K562 (cell line): ENCODE results near the gene CLEC17A. TPM values are rescaled to one million over a fixed set of nuclear protein-coding genes. Genes with fewer than 3 reads are reported as not detected.

ENCODE experiments used
- CCNT2 ChIP-seq: IDR thresholded peaks from 2 replicates; pipeline ENCODE4 v1.6.1; 2011; ENCODE audit warnings: borderline replicate concordance, low read depth, mild to moderate bottlenecking, moderate library complexity, mixed read lengths, low read length; ENCODE audit not compliant: insufficient read length; ENCODE audit errors: extremely low read depth
- CUX1 ChIP-seq: fragments of 200-800 bp; sonication (Bioruptor generic); IDR thresholded peaks from 2 replicates; pipeline ENCODE4 v1.6.1; 2016; ENCODE audit warnings: missing genetic modification characterization, missing compliant biosample characterization
- E4F1 ChIP-seq: fragments of 250-450 bp; sonication (Bioruptor Pico); IDR thresholded peaks from 2 replicates; pipeline ENCODE4 v1.5.0; 2021; ENCODE audit warnings: mild to moderate bottlenecking, borderline replicate concordance
- FOXK2 ChIP-seq, 2 experiments: fragments of 450-650 bp; IDR thresholded peaks in 1 of 2; conservative IDR thresholded peaks in 1 of 2; 2 replicates each; pipeline ENCODE4 v1.6.1; 2016; ENCODE audit warnings: low read depth in 2 of 2, mild to moderate bottlenecking in 1 of 2
- PRPF4 ChIP-seq: fragments of 200-400 bp; formaldehyde crosslinking; IDR thresholded peaks from one replicate; pipeline ENCODE4 v1.6.1; 2017; ENCODE audit warnings: low read length, low read depth, mild to moderate bottlenecking; ENCODE audit not compliant: insufficient read depth, poor library complexity, severe bottlenecking
- TFAM ChIP-seq: fragments of 250-450 bp; sonication (Bioruptor Pico); conservative IDR thresholded peaks from 2 replicates; pipeline ENCODE4 v1.5.0; 2021; ENCODE audit warnings: mild to moderate bottlenecking, moderate library complexity
- ZKSCAN8 ChIP-seq: fragments of 200-800 bp; sonication (Bioruptor generic); IDR thresholded peaks from 2 replicates; pipeline ENCODE4 v1.6.1; 2016; ENCODE audit warnings: missing genetic modification characterization, missing compliant biosample characterization
- ZNF696 ChIP-seq: fragments of 250-450 bp; sonication (Bioruptor Pico); conservative IDR thresholded peaks from 2 replicates; pipeline ENCODE4 v1.4.0; 2020; ENCODE audit warnings: mild to moderate bottlenecking, moderate library complexity
- polyA plus RNA-seq, 8 experiments: library from polyadenylated mRNA; depleted of rRNA in 4 of 8; stranded (reverse) in 5 of 8; unstranded in 3 of 8; fragments of >200 nt; fragmentation: Nextera tagmentation in 2 of 8; fragmentation: Illumina TruSeq in 1 of 8; extraction: Ambion mirVana in 2 of 8; extraction: Trizol in 1 of 8; gene quantifications; 2 replicates each; pipeline versions ENCODE4 v1.2.1 to v1.2.3, GENCODE V29; 2011 to 2014; ENCODE audit warnings: inconsistent platforms in 1 of 8, missing spikeins in 1 of 8
- total RNA-seq, 7 experiments: library from RNA; depleted of rRNA in 6 of 7; stranded (reverse); fragments of >200 nt in 6 of 7; fragmentation: Illumina TruSeq in 2 of 7; extraction: Trizol in 2 of 7; gene quantifications; 2 replicates each; pipeline versions ENCODE4 v1.2.1 to v1.2.3, GENCODE V29; 2011 to 2021; ENCODE audit warnings: low replicate concordance in 1 of 7
- TF ChIP-seq, protein P1 (sequence below): fragments of 450-650 bp; IDR thresholded peaks from 2 replicates; pipeline ENCODE4 v1.6.1; 2018; ENCODE audit warnings: mild to moderate bottlenecking, low read depth; ENCODE audit not compliant: partially characterized antibody
- TF ChIP-seq, protein P2 (sequence below): fragments of 450-650 bp; formaldehyde crosslinking; IDR thresholded peaks from 2 replicates; pipeline ENCODE4 v1.4.0; 2020; ENCODE audit warnings: mild to moderate bottlenecking, moderate library complexity
- TF ChIP-seq, protein P3 (sequence below): fragments of 250-450 bp; sonication (Bioruptor Pico); IDR thresholded peaks from 2 replicates; pipeline ENCODE4 v1.4.0; 2020

CLEC17A gene
- total and polyA plus RNA-seq, 9 of the 15 experiments (the other 6 are each of a cell fraction or from before 2014, with no cell fraction given): 0.03 TPM; not detected in 8

DNA sequence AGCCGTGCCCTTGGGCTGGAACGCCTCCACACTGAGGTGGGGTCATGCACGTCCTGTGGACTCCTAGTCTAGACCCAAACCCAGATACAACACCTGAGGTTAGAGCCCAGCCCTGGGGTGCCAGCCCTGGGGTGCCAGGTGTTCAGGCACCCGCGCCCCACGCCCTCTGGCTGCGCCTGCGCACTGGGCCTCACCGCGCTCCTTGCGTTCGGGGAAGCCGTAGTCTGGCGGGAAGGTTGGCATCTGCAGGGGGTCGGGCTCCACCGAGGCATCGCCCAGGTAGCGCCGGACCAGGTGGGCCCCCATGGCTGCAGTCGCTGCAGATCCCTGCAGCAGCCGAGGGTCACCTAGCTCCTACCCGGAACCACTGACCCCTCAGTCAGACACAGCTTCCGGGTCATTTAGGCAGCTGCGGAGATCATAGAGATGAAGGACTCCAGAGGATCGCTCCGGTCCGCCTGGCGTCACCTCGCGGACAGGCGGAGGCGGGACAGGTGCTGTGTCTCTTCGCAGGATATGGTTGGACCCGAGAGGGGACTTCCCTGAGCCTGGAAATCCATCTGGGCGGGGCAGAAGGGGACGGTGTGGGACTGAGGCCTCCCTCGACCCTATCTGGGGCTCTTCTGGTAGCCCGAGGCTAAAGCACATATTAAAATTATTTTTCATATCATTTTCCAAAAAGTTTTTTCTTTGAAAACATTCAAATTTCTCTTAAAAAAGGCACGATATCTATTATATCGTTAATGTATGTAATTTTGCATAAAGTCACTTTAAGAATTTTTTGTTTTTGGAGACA, 11.0 kb upstream of the CLEC17A start, which contains the start of gene NDUFB7 (continued):
- TF ChIP-seq CUX1 (CRISPR knock-in tag) (no peak), CCNT2 (peak; percentile 34), FOXK2 (conservative IDR thresholded peaks at IDR 0.05 in 1 of 2, IDR thresholded peaks at IDR 0.05 in 1 of 2; ENCODE audit: low read depth in 2 of 2) (peak; percentile 55 to 66; a peak in 2 of 4 replicates), PRPF4 (no peak), E4F1 (CRISPR knock-in tag) (no peak), ZKSCAN8 (no peak), ZNF696 (CRISPR knock-in tag) (no peak), TFAM (CRISPR knock-in tag) (no peak)
- TF ChIP-seq, protein P1, sequence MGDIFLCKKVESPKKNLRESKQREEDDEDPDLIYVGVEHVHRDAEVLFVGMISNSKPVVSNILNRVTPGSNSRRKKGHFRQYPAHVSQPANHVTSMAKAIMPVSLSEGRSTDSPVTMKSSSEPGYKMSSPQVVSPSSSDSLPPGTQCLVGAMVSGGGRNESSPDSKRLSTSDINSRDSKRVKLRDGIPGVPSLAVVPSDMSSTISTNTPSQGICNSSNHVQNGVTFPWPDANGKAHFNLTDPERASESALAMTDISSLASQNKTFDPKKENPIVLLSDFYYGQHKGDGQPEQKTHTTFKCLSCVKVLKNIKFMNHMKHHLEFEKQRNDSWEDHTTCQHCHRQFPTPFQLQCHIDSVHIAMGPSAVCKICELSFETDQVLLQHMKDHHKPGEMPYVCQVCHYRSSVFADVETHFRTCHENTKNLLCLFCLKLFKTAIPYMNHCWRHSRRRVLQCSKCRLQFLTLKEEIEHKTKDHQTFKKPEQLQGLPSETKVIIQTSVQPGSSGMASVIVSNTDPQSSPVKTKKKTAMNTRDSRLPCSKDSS: no peak
- TF ChIP-seq, protein P2, sequence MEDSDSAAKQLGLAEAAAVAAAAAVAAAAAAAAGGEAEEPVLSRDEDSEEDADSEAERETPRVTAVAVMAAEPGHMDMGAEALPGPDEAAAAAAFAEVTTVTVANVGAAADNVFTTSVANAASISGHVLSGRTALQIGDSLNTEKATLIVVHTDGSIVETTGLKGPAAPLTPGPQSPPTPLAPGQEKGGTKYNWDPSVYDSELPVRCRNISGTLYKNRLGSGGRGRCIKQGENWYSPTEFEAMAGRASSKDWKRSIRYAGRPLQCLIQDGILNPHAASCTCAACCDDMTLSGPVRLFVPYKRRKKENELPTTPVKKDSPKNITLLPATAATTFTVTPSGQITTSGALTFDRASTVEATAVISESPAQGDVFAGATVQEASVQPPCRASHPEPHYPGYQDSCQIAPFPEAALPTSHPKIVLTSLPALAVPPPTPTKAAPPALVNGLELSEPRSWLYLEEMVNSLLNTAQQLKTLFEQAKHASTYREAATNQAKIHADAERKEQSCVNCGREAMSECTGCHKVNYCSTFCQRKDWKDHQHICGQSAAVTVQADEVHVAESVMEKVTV (CRISPR knock-in tag): no peak
- TF ChIP-seq, protein P3, sequence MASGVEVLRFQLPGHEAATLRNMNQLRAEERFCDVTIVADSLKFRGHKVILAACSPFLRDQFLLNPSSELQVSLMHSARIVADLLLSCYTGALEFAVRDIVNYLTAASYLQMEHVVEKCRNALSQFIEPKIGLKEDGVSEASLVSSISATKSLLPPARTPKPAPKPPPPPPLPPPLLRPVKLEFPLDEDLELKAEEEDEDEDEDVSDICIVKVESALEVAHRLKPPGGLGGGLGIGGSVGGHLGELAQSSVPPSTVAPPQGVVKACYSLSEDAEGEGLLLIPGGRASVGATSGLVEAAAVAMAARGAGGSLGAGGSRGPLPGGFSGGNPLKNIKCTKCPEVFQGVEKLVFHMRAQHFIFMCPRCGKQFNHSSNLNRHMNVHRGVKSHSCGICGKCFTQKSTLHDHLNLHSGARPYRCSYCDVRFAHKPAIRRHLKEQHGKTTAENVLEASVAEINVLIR (CRISPR knock-in tag): no peak
